Central memory CD4-positive, alpha-beta T cell (primary cell): ENCODE results near the gene KLF17.

Source experiments
- DNase-seq: peaks from one replicate; pipeline ENCODE4 v3.0.0; 2022
- total RNA-seq, 3 experiments: gene quantifications; one replicate each; lab custom pipeline; 2026; lab: John Stamatoyannopoulos, UW

The KLF17 gene, protein sequence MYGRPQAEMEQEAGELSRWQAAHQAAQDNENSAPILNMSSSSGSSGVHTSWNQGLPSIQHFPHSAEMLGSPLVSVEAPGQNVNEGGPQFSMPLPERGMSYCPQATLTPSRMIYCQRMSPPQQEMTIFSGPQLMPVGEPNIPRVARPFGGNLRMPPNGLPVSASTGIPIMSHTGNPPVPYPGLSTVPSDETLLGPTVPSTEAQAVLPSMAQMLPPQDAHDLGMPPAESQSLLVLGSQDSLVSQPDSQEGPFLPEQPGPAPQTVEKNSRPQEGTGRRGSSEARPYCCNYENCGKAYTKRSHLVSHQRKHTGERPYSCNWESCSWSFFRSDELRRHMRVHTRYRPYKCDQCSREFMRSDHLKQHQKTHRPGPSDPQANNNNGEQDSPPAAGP
- total RNA-seq, result 0 reads per million in 3 experiments

- DNase-seq, result no peak
Observed at GRCh38 chr1:44118682-44119081, at the start of gene KLF17. Gene KLF17, plus strand, starts transcription at chr1:44118821. Its CDS starts 87 bp downstream, at chr1:44118908.

DNA sequence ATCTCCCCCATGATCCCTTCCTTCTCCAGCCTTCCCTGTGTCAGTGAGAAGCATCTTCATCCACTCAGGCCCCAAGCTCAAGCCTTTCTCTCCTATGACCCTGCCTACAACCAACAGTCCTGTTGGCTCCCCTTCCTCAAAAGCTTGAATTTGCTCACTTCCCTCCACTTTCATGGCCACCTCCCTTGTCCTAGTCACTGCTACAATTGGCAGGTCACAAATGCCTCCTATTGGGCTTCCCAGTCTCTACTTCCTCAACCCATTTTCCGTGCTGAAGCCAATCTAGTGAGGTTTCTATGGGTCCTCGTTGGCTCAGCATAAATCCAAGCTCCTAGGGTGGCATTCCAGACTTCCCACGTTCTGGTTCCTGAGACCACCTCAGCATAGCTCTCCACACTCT, 47.2 kb upstream of the KLF17 start:
- DNase-seq, result no peak

GRCh38 chr1:44072204-44072603, 46.4 kb upstream of the KLF17 start:
- no peak for DNase-seq

DNA sequence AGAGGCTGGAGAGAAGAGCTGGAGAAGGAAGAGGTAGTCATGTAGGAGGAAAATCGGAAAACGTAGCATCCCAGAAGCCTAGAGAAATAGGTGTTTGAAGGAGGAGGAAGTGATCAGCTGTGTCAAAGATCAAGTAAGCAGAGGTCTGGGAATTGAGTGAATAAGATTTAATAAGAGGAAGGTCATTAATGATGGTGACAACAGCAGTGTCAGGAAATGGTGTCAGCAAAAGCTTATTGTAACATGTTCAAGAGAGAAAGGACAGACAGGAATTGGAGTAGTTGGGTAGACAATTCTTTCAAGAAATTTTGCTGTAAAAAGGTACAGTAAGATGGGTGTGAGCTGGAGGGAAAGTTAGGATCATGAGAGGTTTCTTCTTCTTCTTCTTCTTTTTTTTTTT, 45.8 kb upstream of the KLF17 start:
- DNase-seq, result no peak

- DNase-seq, result no peak
Observed at GRCh38 chr1:44073528-44073927, 45.1 kb upstream of the KLF17 start.

DNA sequence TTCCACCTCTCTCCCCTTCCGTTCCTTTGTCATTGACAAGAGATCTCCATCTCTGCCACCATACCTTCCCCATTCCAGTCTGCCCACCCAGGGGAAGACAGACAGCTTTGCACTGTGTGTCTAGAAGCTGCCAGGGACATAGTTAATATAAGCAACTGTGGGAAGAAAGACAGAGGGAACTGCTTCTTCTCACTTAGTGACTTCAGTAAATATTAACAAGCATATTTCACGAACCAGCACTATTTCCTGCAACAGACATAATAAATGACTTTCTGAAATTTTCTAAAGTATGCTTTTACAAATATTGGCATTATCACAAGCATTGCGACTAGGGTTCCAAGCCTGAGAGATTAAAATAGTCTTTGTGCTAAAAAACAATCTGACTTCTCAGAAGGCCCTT, 44.2 kb upstream of the KLF17 start:
- DNase-seq, result no peak

- DNase-seq, result no peak
Observed at GRCh38 chr1:44076066-44076465, 42.6 kb upstream of the KLF17 start.

GRCh38 chr1:44077421-44077820, 41.2 kb upstream of the KLF17 start:
- DNase-seq, result no peak

- DNase-seq, result no peak
Observed at GRCh38 chr1:44078104-44078503, 40.5 kb upstream of the KLF17 start.

DNA sequence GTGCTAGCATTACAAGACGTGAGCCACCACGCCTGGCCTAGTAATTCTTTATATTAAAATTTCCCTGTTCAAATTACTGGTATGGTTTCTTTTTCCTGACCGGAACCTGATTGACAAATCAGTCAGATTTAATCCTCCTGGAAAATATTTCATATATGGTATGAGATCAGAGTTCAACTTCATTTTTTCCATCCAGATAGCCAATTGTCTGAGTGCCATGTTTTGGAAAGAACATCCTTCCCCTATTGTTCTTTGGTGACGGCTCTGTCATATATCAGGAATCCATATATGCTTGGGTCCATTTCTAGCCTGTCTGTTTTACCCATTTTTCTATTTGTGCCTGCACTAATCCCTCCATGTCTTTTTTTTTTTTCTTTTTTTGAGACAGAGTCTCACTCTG, 39.1 kb upstream of the KLF17 start:
- DNase-seq, result no peak

- DNase-seq, result no peak
Observed at GRCh38 chr1:44084998-44085675, 33.5 kb upstream of the KLF17 start.

- DNase-seq, result no peak
Observed at GRCh38 chr1:44086692-44087474, 31.7 kb upstream of the KLF17 start.

DNA sequence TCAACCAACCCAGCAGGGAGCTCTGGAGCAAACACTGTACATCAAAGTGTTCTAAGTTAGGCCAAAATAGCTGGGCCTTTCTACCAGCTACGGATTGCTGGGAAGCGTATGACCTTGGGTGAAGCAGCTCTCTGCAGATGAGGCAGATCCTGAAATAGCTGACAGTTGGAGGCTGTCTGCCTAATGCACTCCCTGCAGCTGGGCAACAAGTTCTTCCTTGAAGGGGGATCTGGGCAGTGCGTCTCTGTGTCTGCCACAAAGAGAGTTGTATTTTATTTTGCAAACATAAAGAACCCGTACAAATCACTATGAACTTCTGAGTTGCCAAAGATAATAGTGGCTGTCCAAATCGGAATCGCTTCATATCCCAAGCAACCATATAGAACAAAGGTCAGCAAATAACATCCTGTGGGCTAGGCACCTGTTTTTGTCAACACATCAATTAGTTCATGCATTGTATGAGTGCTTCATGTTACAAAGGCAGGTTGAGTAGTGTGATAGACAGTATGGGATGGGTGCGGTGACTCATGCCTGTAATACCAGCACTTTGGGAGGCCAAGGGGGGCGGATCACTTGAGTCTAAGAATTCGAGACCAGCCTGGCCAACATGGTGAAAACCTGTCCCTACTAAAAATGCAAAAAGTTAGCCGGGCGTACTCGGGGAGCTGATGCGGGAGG, 29.1 kb upstream of the KLF17 start:
- DNase-seq, result no peak

GRCh38 chr1:44090429-44091252, 28.0 kb upstream of the KLF17 start:
- DNase-seq, result no peak

DNA sequence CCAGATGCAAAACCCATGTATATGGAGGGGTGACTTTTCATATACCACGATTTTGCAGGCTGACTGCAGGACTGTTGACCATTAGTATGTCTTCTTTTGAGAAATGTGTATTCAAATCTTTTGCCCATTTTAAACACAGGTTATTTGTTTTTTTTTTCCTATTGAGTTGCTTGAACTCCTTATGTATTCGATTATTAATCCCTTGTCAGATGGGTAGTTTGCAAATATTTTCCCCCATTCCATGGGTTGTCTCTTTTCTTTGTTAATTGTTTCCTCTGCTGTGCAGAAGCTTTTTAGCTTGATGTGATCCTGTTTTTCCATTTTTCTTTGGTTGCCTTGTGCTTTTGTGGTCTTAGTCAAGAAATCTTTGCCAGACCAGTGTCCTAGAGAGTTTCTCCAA, 24.6 kb upstream of the KLF17 start:
- no peak for DNase-seq

- no peak for DNase-seq
Observed at GRCh38 chr1:44100183-44100868, 18.3 kb upstream of the KLF17 start.

GRCh38 chr1:44101328-44101727, 17.3 kb upstream of the KLF17 start:
- DNase-seq, result no peak

DNA sequence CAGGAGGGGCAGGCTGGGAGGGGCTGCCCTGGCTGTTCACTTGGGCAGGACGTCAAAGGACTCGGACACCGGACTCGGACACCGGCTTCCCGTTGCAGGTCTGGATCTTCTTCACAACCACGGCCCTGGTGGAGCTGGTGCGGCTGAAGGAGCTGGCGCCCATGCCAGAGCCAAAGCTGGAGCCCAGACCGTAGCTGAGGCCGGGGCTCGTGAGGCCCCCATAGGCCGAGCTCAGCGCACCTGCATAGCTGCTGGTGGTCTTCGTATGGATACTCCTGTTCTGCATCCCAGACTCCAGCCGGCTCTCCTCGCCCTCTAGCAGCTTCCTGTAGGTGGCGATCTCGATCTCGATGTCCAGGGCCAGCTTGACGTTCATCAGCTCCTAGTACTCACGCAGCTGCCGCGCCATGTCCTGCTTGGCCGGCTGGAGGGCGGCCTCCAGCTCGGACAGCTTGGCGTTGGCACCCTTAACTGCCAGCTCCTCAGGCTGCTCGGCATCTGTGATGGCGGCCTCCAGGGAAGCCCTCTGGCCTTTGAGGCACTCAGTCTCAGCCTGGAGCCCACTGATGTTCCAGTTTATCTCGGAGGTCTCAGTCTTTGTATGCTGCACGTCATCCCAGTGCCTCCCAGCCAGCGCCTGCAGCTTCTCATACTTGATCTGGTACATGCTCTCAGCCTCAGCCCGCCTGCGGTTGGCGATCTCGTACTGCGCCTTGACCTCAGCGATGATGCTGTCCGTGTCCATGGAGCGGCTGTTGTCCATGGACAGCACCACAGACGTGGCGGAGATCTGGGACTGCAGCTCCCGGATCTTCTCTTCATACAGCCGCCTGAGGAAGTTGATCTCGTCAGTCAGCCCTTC, 15.1 kb upstream of the KLF17 start:
- DNase-seq, result no peak

DNA sequence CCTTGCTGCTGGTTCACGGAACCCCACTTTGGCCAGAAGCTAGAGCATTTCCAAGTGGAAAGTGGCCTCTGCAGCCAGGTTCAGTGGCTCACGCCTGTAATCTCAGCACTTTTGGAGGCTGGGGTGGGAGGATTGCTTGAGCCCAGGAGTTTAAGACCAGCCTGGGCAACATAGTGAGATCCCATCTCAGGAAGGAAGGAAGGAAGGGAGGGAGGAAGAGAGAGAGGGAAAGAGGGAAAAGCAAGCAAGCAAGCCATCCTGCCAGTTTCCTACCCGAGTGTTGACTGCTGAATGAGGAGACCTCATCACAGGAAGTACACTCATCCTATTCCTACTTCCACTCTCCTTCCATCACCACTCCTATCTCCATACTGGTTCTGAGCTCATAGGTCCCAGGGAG, 12.8 kb upstream of the KLF17 start:
- DNase-seq, result no peak

DNA sequence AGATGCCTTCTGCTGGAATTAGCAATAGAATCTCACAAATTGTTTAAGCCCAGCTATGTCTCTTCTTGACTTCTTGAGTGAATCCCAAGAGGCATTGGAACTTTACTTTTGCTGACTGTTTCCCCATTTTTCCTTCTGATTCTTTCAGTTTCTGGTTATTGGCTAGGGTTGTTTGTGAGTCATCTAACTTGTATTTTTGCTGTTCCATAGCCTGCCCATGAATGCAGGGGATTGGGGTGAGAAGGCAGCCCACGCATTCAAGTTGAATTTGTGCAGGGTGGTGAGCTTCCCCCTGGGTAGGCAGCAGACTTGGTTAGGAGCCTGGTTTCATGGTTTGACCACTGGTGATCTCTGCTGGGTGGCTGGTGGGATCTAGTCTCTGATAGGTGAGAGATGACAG, 10.4 kb upstream of the KLF17 start:
- DNase-seq, result no peak
